CD4-positive, alpha-beta T cell treated with Interleukin-21 for 1 hour (primary cell): Measurements from ENCODE around the gene KIF5C.
A peak's percentile ranks its signal among the peaks of the same experiment; 100 is the strongest.
"Not testable (repeated sequence)": the region's sequence is repeated elsewhere in the genome, so short reads cannot be mapped to it uniquely, and the experiment has no call there.

ENCODE experiments used
- DNase-seq: peaks from one replicate; pipeline ENCODE4 v3.0.0-alpha.2; 2020

Gene KIF5C

GRCh38 chr2:148874868-148875341, at the start of gene KIF5C:
Gene KIF5C, plus strand, starts transcription at chr2:148875227. Its CDS starts 391 bp downstream, at chr2:148875618.
- peak; percentile 89 for DNase-seq

GRCh38 chr2:148826791-148827190, 48.2 kb upstream of the KIF5C start:
- DNase-seq: no peak

GRCh38 chr2:148828941-148829340, 46.1 kb upstream of the KIF5C start:
- DNase-seq: no peak

- DNase-seq: no peak
These were observed 45.4 kb upstream of the KIF5C start for GRCh38 chr2:148829618-148830017.

- DNase-seq: no peak
These were observed 42.4 kb upstream of the KIF5C start for GRCh38 chr2:148832637-148833036.

GRCh38 chr2:148842050-148842449, 33.0 kb upstream of the KIF5C start:
- DNase-seq: no peak

- no peak for DNase-seq
These were observed 26.9 kb upstream of the KIF5C start for GRCh38 chr2:148848146-148848545.

- no peak for DNase-seq
These were observed 21.6 kb upstream of the KIF5C start for GRCh38 chr2:148853458-148853857.

- no peak for DNase-seq
These were observed 15.0 kb upstream of the KIF5C start for GRCh38 chr2:148860037-148860436.

GRCh38 chr2:148861367-148861766, 13.7 kb upstream of the KIF5C start:
- DNase-seq: no peak

- not testable (repeated sequence) for DNase-seq
These were observed 12.5 kb upstream of the KIF5C start for GRCh38 chr2:148862478-148862877.

- no peak for DNase-seq
These were observed 9.5 kb upstream of the KIF5C start for GRCh38 chr2:148865512-148865911.

GRCh38 chr2:148866091-148866490, 8.9 kb upstream of the KIF5C start:
- no peak for DNase-seq

- no peak for DNase-seq
These were observed 7.8 kb upstream of the KIF5C start for GRCh38 chr2:148867079-148867769.

GRCh38 chr2:148875387-148876051, 492 bp downstream of the KIF5C start:
- DNase-seq: no peak

- DNase-seq: no peak
These were observed 1.2 kb downstream of the KIF5C start for GRCh38 chr2:148876202-148876594.

- peak; percentile 76 for DNase-seq
These were observed 1.8 kb downstream of the KIF5C start for GRCh38 chr2:148876595-148877402.

GRCh38 chr2:148877403-148877740, 2.3 kb downstream of the KIF5C start:
- no peak for DNase-seq

- no peak for DNase-seq
These were observed 5.6 kb downstream of the KIF5C start for GRCh38 chr2:148880636-148881035.

GRCh38 chr2:148882051-148882450, 7.0 kb downstream of the KIF5C start:
- DNase-seq: no peak

- no peak for DNase-seq
These were observed 10.2 kb downstream of the KIF5C start for GRCh38 chr2:148885209-148885608.

- DNase-seq: no peak
These were observed 11.0 kb downstream of the KIF5C start for GRCh38 chr2:148885988-148886387.

- no peak for DNase-seq
These were observed 12.4 kb downstream of the KIF5C start for GRCh38 chr2:148887350-148888002.
